Measurements from ENCODE around the gene FOXM1.

Gene FOXM1

GRCh38 chr12:2877047-2877952 lies at the start of gene FOXM1, which contains the start of gene RHNO1:
Gene FOXM1, minus strand, starts transcription at chr12:2877174. Its CDS starts 2,696 bp downstream, at chr12:2874478.
Gene RHNO1, plus strand, starts transcription at chr12:2877223. Its CDS starts 8,144 bp downstream, at chr12:2885367.
- peak; percentile 82 for DNase-seq

GRCh38 chr12:2925322-2925995 lies 48.5 kb upstream of the FOXM1 start:
- peak; percentile 57 for DNase-seq

- DNase-seq, result no peak
These were observed 47.0 kb upstream of the FOXM1 start for GRCh38 chr12:2924019-2924418.

GRCh38 chr12:2923057-2923456 lies 46.1 kb upstream of the FOXM1 start:
- DNase-seq, result no peak

GRCh38 chr12:2922329-2922728 lies 45.4 kb upstream of the FOXM1 start:
- no peak for DNase-seq

- DNase-seq, result no peak
These were observed 42.3 kb upstream of the FOXM1 start for GRCh38 chr12:2919249-2919648.

GRCh38 chr12:2912216-2912575 lies 35.2 kb upstream of the FOXM1 start:
- no peak for DNase-seq

GRCh38 chr12:2904260-2904659 lies 27.3 kb upstream of the FOXM1 start:
- no peak for DNase-seq

GRCh38 chr12:2902272-2902880 lies 25.4 kb upstream of the FOXM1 start:
- peak; percentile 80 for DNase-seq

GRCh38 chr12:2900642-2901041 lies 23.7 kb upstream of the FOXM1 start:
- DNase-seq, result no peak

- no peak for DNase-seq
These were observed 20.4 kb upstream of the FOXM1 start for GRCh38 chr12:2897418-2897817.

- no peak for DNase-seq
These were observed 18.5 kb upstream of the FOXM1 start for GRCh38 chr12:2895511-2895910.

- no peak for DNase-seq
These were observed 18.1 kb upstream of the FOXM1 start for GRCh38 chr12:2895051-2895451.

- no peak for DNase-seq
These were observed 16.0 kb upstream of the FOXM1 start for GRCh38 chr12:2893007-2893406.

GRCh38 chr12:2892246-2892645 lies 15.3 kb upstream of the FOXM1 start:
- no peak for DNase-seq

- DNase-seq, result peak; percentile 55
These were observed 14.5 kb upstream of the FOXM1 start for GRCh38 chr12:2891240-2892053.

GRCh38 chr12:2890388-2891239 lies 13.6 kb upstream of the FOXM1 start, which contains the start of gene TULP3:
Gene TULP3, plus strand, starts transcription at chr12:2890891. Its CDS starts 57 bp downstream, at chr12:2890948.
- peak; percentile 98 for DNase-seq

GRCh38 chr12:2890001-2890387 lies 13.0 kb upstream of the FOXM1 start:
- no peak for DNase-seq

GRCh38 chr12:2886768-2887450 lies 9.9 kb upstream of the FOXM1 start:
- DNase-seq, result no peak

GRCh38 chr12:2884810-2885209 lies 7.8 kb upstream of the FOXM1 start:
- no peak for DNase-seq

- no peak for DNase-seq
These were observed 2.9 kb upstream of the FOXM1 start for GRCh38 chr12:2879853-2880252.
